ENCODE data around the gene LMAN1L.

The LMAN1L gene

DNA sequence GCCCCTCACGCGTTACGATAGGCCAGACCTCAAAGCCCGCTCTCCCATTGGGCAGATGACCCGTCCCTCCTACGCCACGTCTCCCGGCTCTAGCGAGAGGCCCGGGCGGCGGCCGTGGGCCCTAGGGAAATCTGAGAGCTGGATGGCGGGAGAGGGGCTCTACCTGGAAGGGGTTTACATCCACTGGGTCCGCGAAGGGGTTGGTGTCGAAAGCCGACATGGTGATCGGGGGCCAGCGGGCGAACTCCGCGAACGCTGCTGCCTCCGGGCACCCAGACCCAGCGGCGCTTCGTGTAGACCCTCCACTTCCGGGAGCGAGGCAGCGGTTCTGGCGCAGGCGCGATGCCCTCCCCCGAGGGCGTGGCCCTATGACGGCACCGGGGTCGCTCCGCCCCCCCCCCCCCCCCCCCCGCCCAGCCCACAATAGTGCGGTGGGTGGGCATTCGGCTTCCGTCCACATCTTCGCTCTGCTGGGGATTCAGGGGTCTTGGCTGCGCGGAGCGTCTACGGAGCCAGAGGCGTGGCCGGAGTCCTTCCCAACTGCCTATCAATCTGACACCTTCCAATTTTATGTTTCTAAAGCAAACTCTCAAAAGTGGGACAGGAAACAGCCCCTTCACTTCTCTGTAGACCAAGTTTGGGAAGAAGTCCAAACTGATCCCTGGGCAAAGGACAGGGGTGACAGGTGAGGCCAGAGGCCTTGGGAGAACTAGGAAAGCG, 60.6 kb downstream of the LMAN1L start, which contains the start of gene SCAMP2:
SCAMP2 (minus strand) TSS at position 330 of the 720 bp plus-strand sequence; CDS start at position 220, 110 bp downstream.
- Histone ChIP-seq H3K4me3 (ENCODE audit: low read length) (peak within 1 kb of the TSS; percentile 97), H3K36me3 (ENCODE audit: control insufficient read depth, low read length) (peaks cover 29% of the 10 kb centered on the region), H3K27me3 (ENCODE audit: control insufficient read depth, low read length) (0 out of 2 replicates have a peak, but pooled peaks cover 3% of the 10 kb centered on the region), H3K9me2 (replicated peaks; ENCODE audit: control insufficient read depth, low read length) (no peaks in the 10 kb centered on the region), H3K4me2 (ENCODE audit: low read length) (peak within 1 kb of the TSS; percentile 100), H3K79me2 (ENCODE audit: control insufficient read depth, low read length) (peaks cover 48% of the 10 kb centered on the region), H3K9me3 (ENCODE audit: control insufficient read depth, insufficient read depth, low read length) (peaks cover 2% of the 10 kb centered on the region; the same call in 1 of the 2 replicates), H3K27ac (ENCODE audit: low read depth, low read length) (peak within 1 kb of the TSS; percentile 59), H4K20me1 (ENCODE audit: control insufficient read depth, insufficient read depth, low read depth, low read length) (peaks cover 19% of the 10 kb centered on the region), H3F3A (ENCODE audit: control insufficient read depth, insufficient read depth) (peaks cover 12% of the 10 kb centered on the region; the same call in 1 of the 2 replicates), H3K4me1 (ENCODE audit: control insufficient read depth, low read length) (peaks cover 44% of the 10 kb centered on the region)
- TF ChIP-seq, protein P1, sequence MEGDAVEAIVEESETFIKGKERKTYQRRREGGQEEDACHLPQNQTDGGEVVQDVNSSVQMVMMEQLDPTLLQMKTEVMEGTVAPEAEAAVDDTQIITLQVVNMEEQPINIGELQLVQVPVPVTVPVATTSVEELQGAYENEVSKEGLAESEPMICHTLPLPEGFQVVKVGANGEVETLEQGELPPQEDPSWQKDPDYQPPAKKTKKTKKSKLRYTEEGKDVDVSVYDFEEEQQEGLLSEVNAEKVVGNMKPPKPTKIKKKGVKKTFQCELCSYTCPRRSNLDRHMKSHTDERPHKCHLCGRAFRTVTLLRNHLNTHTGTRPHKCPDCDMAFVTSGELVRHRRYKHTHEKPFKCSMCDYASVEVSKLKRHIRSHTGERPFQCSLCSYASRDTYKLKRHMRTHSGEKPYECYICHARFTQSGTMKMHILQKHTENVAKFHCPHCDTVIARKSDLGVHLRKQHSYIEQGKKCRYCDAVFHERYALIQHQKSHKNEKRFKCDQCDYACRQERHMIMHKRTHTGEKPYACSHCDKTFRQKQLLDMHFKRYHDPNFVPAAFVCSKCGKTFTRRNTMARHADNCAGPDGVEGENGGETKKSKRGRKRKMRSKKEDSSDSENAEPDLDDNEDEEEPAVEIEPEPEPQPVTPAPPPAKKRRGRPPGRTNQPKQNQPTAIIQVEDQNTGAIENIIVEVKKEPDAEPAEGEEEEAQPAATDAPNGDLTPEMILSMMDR (IDR thresholded peaks at IDR 0.05; ENCODE audit: low read depth, low read length, poor library complexity, severe bottlenecking), result no peak
- TF ChIP-seq EZH2phosphoT487 (IDR thresholded peaks at IDR 0.05; ENCODE audit: borderline replicate concordance, low read length), result no peak

DNA sequence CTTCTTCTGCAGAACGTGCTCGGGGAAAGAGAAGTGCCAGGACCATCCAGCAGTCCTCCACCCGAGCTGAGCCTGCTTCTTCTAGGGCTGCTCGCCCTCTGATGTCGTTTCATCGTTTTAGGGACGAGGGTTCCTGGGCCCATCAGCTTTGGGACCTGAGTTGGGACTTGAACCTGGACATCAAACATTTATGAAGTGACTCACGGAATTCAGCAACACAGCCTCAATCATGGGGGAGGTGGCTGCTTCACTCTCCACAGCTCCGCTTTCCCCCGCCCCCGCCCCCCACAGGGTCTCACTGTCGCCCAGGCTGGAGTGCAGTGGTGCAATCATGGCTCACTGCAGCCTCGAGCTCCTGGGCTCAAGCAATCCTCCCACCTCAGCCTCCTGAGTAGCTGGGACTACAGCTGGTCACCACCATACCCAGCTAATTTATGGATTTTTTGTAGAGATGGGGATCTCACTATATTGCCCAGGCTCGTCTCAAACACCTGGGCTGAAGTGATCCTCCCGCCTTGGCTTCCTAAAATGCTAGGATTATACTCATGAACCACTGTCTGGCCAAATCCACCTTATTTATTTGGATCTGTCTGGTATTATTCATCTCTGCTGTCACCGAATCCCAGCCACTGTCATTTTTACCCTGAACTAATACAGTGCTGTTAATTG, 61.3 kb downstream of the LMAN1L start:
- H3K9me2 ChIP-seq (replicated peaks; ENCODE audit: control insufficient read depth, low read length), result no peaks in the 10 kb centered on the region
- peaks cover 12% of the 10 kb centered on the region; the same call in 1 of the 2 replicates for H3F3A ChIP-seq (ENCODE audit: control insufficient read depth, insufficient read depth)
- H3K4me1 ChIP-seq (ENCODE audit: control insufficient read depth, low read length), result peaks cover 40% of the 10 kb centered on the region
- peaks cover 41% of the 10 kb centered on the region for H3K79me2 ChIP-seq (ENCODE audit: control insufficient read depth, low read length)
- 0 out of 2 replicates have a peak, but pooled peaks cover 3% of the 10 kb centered on the region for H3K27me3 ChIP-seq (ENCODE audit: control insufficient read depth, low read length)
- H3K36me3 ChIP-seq (ENCODE audit: control insufficient read depth, low read length), result peaks cover 22% of the 10 kb centered on the region
- H3K27ac ChIP-seq (ENCODE audit: low read depth, low read length), result peak overlapping the region; percentile 3; the same call in 1 of the 2 replicates
- H3K9me3 ChIP-seq (ENCODE audit: control insufficient read depth, insufficient read depth, low read length), result no peaks in the 10 kb centered on the region
- no peak for TF ChIP-seq EZH2phosphoT487 (IDR thresholded peaks at IDR 0.05; ENCODE audit: borderline replicate concordance, low read length)
- TF ChIP-seq, protein P1 (IDR thresholded peaks at IDR 0.05; ENCODE audit: low read depth, low read length, poor library complexity, severe bottlenecking), result no peak
- H3K4me3 ChIP-seq (ENCODE audit: low read length), result peak overlapping the region; percentile 97
- peak overlapping the region; percentile 100 for H3K4me2 ChIP-seq (ENCODE audit: low read length)
- peaks cover 19% of the 10 kb centered on the region for H4K20me1 ChIP-seq (ENCODE audit: control insufficient read depth, insufficient read depth, low read depth, low read length)

Data from DOHH2 (cell line).